SJSA1 (cell line): ENCODE results near the gene PTCD3. TPM values are rescaled to one million over a fixed set of nuclear protein-coding genes. Genes with fewer than 3 reads are reported as not detected.

Experiments used
- DNase-seq, 2 experiments: peaks; one replicate each; pipeline ENCODE4 v3.0.0-alpha.2; 2015 to 2020; ENCODE audit warnings: low spot score in 2 of 2, low read depth in 1 of 2
- H3K27ac ChIP-seq: fragments of 250-450 bp; sonication (Bioruptor Pico); 2 replicates; pipeline ENCODE4 v1.5.1; 2020; ENCODE audit warnings: mild to moderate bottlenecking, moderate library complexity
- H3K27me3 ChIP-seq: fragments of 250-450 bp; sonication (Bioruptor Pico); replicated peaks from 2 replicates; pipeline ENCODE4 v1.5.1; 2020; ENCODE audit warnings: mild to moderate bottlenecking, moderate library complexity
- H3K36me3 ChIP-seq: fragments of 250-450 bp; sonication (Bioruptor Pico); 2 replicates; pipeline ENCODE4 v1.5.1; 2020; ENCODE audit warnings: mild to moderate bottlenecking
- H3K4me1 ChIP-seq: fragments of 250-450 bp; sonication (Bioruptor Pico); replicated peaks from 2 replicates; pipeline ENCODE4 v1.6.1; 2021; ENCODE audit warnings: mild to moderate bottlenecking
- H3K4me3 ChIP-seq: fragments of 250-450 bp; sonication (Bioruptor Pico); 2 replicates; pipeline ENCODE4 v1.5.1; 2020; ENCODE audit warnings: mild to moderate bottlenecking
- H3K9me3 ChIP-seq: fragments of 250-450 bp; sonication (Bioruptor Pico); replicated peaks from 2 replicates; pipeline ENCODE4 v1.5.1; 2020; ENCODE audit warnings: mild to moderate bottlenecking
- total RNA-seq: library from RNA; depleted of rRNA; stranded (reverse); fragments of >200 nt; shearing (Covaris generic); gene quantifications from 2 replicates; pipeline ENCODE4 v1.2.3, GENCODE V29; 2014

Gene PTCD3
- total RNA-seq, 1 experiment from 2014 or later: 274 TPM

DNA sequence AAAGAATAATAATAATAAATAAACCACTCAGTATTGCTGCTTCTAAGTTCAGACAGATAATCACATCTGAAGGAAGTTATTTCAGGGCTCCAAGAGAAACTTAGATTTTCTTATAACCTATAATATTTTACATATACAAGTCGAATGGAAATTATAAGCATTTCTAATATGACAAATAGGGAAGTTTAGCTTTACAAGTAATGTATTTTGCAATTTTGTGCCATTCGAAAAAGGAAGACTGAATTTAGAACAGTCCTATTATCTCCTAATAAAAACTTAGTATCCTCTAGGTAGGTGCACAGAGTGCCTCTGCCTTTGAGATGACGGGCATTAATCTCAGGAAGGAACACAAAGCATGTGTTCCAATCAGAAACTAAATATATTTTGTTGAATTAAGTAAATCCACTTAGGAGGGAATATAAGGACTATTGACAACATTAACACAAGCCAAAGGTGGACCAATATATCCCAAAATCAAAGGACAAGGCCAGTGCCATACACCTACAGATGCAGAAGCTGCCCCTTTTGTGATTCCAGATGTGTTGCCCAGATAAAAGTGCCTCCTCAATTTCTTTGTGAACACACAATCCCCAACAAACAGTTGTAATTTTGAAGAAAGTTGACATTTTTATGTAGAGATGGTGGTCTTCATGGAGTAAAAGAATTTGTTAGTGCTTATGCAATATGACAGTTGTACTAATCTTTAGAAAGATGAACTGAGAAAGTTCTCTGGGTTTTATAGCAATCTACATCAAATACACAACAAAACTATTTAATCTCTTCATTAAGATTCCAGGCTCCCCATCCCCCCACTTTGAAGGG, 36.6 kb downstream of the PTCD3 start:
- H3K4me3 ChIP-seq: no peak overlapping the region
- no peak overlapping the region for H3K27ac ChIP-seq
- H3K9me3 ChIP-seq: no peaks in the 10 kb centered on the region
- no peaks in the 10 kb centered on the region for H3K27me3 ChIP-seq
- DNase-seq: no peak
- no peaks in the 10 kb centered on the region for H3K4me1 ChIP-seq
- peaks cover 92% of the 10 kb centered on the region for H3K36me3 ChIP-seq

DNA sequence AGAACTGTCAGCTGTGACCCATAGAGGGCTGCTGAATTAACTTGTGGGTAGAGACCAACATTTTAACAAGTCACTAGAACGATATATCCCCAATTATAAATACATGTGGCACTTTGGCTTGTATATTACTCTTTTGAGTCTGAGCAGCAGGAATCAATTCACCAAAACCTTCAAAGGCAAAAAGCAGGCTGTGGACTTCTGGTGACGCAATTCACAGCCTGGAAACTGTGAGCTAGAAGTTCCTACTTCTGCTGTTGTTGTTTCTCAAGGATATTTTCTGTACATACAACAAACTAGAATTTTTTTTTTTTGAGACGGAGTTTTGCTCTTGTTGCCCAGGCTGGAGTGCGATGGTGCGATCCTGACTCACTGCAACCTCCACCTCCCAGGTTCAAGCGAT, 37.3 kb downstream of the PTCD3 start:
- DNase-seq: no peak
- Histone ChIP-seq H3K4me1 (no peaks in the 10 kb centered on the region), H3K27ac (no peak overlapping the region), H3K9me3 (no peaks in the 10 kb centered on the region), H3K27me3 (no peaks in the 10 kb centered on the region), H3K36me3 (peaks cover 92% of the 10 kb centered on the region), H3K4me3 (no peak overlapping the region)

DNA sequence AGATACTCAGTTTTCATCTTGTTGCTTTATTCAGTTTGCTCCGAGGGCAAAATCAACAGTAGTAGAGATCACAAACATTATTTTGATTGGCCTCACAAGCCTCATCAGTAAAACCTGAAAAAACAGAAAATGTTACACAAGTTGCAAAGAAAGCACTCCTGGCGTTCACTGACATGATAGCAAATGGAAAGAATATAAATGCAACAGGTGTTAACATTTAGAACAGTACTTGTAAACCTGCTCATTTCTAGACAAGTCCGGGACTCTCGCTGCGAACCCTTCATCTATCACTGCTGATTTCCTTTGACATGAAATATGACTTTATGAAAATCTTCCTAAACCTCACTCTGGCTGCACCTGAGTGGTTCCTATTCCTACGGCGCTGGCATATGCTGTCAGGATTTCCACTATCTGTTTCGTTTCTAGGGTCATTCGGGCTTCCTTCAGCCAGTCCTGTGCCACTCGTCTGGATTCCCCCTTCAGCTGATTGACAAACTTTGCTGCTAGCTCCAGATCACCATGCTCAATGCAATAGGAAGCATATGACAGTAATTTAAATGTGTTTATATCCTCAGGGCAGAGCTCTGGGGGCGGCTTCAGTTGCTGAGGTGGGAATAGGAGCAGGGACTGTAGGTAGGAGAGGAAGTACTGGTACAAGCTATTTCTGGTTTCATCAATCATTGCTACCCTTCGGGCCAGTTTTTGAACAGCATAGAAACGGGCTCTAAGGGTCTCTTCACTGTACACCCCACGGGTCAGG, 38.1 kb downstream of the PTCD3 start:
- peaks cover 92% of the 10 kb centered on the region for H3K36me3 ChIP-seq

DNA sequence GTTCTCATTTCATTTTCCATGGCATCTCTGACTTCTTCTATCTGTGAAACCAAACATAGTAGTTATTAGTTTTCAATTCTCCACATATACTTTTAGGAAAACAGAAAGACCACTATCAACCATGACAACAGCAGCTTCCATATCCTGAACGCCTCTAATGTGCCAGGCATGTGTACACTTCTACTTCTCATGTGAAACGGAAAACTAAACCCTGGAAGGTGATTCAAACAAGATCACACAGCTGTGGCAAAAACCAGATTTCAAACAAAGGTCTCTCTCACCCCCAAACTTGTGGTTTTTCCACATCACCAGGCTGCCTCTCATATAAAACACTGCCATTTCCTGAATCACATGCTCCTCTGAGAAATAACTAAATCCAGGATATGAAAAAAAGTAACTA, 41.8 kb downstream of the PTCD3 start:
- Histone ChIP-seq H3K27ac (no peak overlapping the region), H3K4me3 (no peak overlapping the region), H3K4me1 (no peaks in the 10 kb centered on the region), H3K27me3 (no peaks in the 10 kb centered on the region), H3K9me3 (no peaks in the 10 kb centered on the region), H3K36me3 (peaks cover 89% of the 10 kb centered on the region)
- no peak for DNase-seq

More for the DNA sequence above, 38.1 kb downstream of the PTCD3 start:
- no peaks in the 10 kb centered on the region for H3K9me3 ChIP-seq
- DNase-seq: no peak
- H3K27ac ChIP-seq: no peak overlapping the region
- H3K27me3 ChIP-seq: no peaks in the 10 kb centered on the region
- no peaks in the 10 kb centered on the region for H3K4me1 ChIP-seq
- H3K4me3 ChIP-seq: no peak overlapping the region

DNA sequence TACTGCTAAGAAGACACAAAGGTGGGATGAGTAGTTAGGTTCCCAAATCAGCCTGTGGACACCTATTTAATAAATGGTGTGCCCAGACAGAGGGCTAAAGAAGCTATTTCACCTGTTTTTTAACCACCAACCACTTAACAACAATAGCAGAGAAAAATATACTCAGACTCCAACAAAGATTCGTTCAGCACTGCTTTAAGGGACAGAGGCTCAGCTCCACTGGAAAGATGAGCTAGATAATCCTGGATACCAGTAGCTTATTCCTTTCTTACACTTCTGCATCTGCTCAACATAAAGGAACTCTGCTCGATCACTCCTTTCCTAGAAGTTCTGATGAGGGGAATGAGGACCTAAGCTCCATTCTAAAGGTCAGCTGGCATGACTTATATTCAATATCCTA, 44.5 kb downstream of the PTCD3 start:
- Histone ChIP-seq H3K4me1 (no peaks in the 10 kb centered on the region), H3K9me3 (no peaks in the 10 kb centered on the region), H3K27me3 (no peaks in the 10 kb centered on the region), H3K27ac (no peak overlapping the region), H3K4me3 (no peak overlapping the region), H3K36me3 (peaks cover 76% of the 10 kb centered on the region)
- no peak for DNase-seq

DNA sequence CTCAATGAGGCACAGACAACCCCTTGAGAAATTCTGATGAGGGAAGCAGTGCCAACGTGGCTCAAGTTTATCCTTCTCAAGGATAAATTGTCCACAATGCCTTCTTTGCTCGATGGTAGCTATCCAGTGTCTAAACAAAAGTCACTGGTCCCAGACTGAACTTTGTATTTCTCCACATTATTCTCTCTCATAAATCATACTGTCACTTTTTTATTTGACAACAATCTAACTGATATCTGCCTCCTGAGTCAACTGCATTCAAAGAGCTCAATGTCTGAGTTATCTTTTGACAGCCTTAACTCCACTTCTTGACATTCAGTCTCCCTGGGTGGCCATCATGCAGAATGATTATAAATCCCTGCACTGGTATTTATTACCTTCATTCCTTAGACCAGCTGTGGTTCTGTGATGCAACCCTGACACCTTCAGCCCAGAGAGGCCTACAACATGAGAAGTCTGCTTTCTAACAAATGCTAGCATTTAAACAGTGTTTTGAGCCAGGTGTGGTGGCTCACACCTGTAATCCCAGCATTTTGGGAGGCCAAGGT, 51.0 kb downstream of the PTCD3 start:
- no peaks in the 10 kb centered on the region for H3K27me3 ChIP-seq
- H3K36me3 ChIP-seq: peaks cover 74% of the 10 kb centered on the region
- no peaks in the 10 kb centered on the region for H3K9me3 ChIP-seq
- H3K4me1 ChIP-seq: no peaks in the 10 kb centered on the region
- H3K27ac ChIP-seq: no peak overlapping the region
- H3K4me3 ChIP-seq: no peak overlapping the region
- no peak for DNase-seq

DNA sequence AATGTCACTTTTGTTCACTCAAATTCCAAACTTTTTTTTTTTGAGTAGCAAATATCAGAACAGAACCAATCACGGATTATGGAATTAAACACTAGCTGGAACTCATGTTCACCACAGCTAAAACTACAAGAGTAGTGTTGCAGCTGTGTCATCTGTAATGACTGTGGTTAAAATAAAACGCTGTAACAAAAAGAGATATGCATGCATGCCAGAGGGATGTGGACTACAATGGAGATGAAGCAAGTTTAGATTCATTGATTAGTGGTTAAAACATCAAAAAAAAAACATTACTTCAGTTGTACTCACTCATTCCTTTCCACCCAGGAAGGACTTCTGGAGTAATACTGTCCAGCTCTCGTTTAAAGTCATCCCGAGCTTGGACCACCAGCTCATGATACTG, 52.3 kb downstream of the PTCD3 start:
- Histone ChIP-seq H3K9me3 (no peaks in the 10 kb centered on the region), H3K36me3 (peaks cover 77% of the 10 kb centered on the region), H3K27me3 (no peaks in the 10 kb centered on the region), H3K27ac (no peak overlapping the region), H3K4me1 (no peaks in the 10 kb centered on the region), H3K4me3 (no peak overlapping the region)
- no peak for DNase-seq

DNA sequence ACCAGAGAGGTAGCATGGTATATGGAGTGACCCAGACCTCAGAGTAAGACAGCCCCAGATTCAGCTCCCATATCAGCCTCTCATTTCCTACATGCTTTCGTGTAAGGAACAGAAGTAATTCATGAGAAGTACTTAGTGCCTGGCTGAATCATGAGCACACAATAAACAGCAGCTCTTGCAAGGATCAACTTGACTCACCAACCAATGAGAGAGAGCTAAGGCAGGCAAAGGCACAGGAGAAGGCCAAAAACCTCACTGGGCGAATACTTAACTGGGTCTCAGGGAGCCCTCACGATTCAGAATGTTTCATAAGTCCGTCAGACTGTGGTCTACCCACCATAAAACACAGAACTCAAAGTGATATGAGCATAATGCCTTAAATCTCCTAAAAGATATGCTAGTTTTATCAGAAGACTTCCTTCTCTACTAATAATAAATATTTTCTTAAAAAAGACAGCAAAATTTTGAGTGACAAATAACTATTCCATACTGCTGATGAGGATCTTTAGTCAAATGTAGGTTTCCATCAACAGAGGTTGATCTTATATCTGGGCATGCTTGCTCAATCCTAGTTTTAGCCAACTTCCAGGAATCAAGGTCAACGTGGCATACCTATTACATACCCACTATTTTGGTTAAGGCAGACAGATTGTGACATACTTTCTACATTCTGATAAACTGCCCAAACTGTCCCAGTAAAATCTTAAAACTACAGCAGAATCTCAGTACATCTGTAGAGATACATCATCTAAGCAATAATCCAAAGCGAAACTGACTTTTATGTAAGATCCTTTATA, 54.3 kb downstream of the PTCD3 start:
- Histone ChIP-seq H3K9me3 (no peaks in the 10 kb centered on the region), H3K36me3 (peaks cover 85% of the 10 kb centered on the region), H3K4me3 (no peak overlapping the region), H3K27ac (no peak overlapping the region), H3K4me1 (no peaks in the 10 kb centered on the region), H3K27me3 (no peaks in the 10 kb centered on the region)
- DNase-seq: no peak

DNA sequence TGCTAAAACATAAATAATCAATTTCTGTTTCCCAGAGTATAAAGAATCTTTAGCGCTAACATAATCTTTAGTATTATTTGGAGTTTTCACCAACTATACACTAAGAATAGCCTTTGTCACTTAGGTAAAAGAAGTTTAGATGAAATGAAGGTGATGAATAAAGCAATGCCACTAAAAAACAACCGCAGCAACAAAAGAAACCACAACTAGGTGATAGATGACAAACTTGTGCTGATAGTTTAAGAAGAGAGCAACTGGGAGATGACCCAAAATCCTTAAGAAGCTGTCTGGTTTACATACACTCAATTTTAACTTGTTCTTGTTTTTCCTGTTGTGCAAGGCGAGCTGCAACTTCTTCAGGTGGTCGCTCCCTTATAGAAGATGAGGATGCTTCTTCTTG, 64.4 kb downstream of the PTCD3 start:
- H3K4me3 ChIP-seq: no peak overlapping the region
- no peak for DNase-seq
- no peak overlapping the region for H3K27ac ChIP-seq
- no peaks in the 10 kb centered on the region for H3K9me3 ChIP-seq
- H3K36me3 ChIP-seq: peaks cover 76% of the 10 kb centered on the region
- no peaks in the 10 kb centered on the region for H3K4me1 ChIP-seq
- no peaks in the 10 kb centered on the region for H3K27me3 ChIP-seq

DNA sequence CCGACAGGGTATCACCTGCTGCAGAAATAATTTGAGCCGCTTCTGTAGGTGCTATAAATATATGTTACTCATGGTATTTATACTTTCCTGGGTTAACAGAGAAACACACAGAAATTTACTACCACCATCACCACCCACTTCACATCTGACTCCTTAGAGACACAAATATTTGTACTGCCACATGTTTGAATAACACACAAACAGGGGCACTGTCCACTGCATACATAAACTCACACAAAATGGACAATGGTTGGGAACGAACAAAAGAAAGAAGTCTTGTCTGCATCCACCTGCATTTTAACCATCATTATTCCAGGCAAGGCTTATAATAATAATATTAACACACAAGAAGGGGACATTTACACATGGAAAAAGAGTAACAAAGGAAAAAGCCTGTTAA, 65.3 kb downstream of the PTCD3 start:
- no peaks in the 10 kb centered on the region for H3K27me3 ChIP-seq
- no peak for DNase-seq
- H3K27ac ChIP-seq: no peak overlapping the region
- peaks cover 79% of the 10 kb centered on the region for H3K36me3 ChIP-seq
- no peaks in the 10 kb centered on the region for H3K9me3 ChIP-seq
- no peaks in the 10 kb centered on the region for H3K4me1 ChIP-seq
- no peak overlapping the region for H3K4me3 ChIP-seq

DNA sequence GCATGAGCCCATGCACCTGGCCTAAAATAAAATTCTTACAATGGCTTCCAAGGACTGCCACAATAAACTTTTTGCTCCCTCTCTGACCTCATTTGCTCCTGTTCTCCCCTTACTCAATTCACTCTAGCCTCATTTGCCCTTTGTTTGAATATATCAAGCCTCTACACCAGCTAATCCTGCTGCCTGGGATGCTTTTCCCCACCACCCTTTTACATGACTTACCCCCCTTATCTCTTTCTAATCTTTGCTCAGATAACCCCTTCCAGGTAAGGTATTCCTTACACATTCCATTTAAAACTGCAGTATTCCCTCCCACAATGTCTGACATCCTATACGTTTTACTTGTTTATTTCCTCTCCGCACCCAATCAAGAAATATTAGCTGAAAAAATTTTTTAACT, 66.6 kb downstream of the PTCD3 start:
- no peaks in the 10 kb centered on the region for H3K9me3 ChIP-seq
- no peak overlapping the region for H3K4me3 ChIP-seq
- DNase-seq: no peak
- no peaks in the 10 kb centered on the region for H3K4me1 ChIP-seq
- peaks cover 91% of the 10 kb centered on the region for H3K36me3 ChIP-seq
- H3K27ac ChIP-seq: no peak overlapping the region
- no peaks in the 10 kb centered on the region for H3K27me3 ChIP-seq

DNA sequence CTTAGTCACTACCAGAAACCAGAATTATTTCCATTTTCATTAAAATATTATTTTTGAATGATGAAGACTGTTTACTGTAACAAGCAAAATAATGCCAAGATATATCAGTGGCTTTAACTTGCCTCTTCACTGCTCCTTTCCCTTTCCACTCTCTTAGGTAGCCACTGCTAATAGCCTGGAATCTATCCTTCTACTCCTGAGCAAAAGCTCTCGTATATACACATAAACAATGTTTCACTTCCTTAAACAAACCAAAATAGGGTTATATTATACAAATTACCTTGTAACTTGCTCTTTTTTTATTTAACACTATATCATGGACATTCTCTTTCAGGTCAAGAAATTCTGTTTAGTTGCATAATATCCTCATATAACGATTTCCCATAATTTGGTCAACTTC, 68.4 kb downstream of the PTCD3 start:
- Histone ChIP-seq H3K27ac (no peak overlapping the region), H3K4me3 (no peak overlapping the region), H3K27me3 (no peaks in the 10 kb centered on the region), H3K36me3 (peaks cover 91% of the 10 kb centered on the region), H3K9me3 (no peaks in the 10 kb centered on the region), H3K4me1 (no peaks in the 10 kb centered on the region)
- DNase-seq: no peak

DNA sequence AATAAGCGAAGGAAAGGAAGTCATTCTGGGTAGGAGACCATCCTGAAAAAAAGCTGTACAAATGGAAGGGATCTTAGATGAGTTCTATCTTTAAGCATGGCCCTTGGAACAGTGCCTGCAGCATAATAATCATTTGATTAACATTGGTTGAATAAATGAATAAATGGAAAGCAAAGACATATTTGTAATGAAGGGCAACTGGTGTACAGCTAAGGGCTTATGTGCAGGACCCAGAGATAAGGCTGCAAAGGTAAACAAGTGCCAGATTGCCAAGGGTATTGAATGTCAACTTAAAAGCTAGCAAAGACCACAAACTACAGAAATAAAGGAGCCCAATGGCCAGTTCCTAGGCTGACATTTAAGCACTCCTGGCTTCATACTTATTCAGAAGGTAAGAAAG, 69.8 kb downstream of the PTCD3 start:
- no peaks in the 10 kb centered on the region for H3K27me3 ChIP-seq
- no peak overlapping the region for H3K4me3 ChIP-seq
- no peak overlapping the region for H3K27ac ChIP-seq
- DNase-seq: no peak
- H3K4me1 ChIP-seq: no peaks in the 10 kb centered on the region
- no peaks in the 10 kb centered on the region; the same call in 1 of the 2 replicates for H3K9me3 ChIP-seq
- peaks cover 91% of the 10 kb centered on the region for H3K36me3 ChIP-seq
